Measurements from ENCODE around the gene ADGRE1.

Gene ADGRE1

GRCh38 chr19:6988257-6988656, 100.9 kb downstream of the ADGRE1 start:
- Histone ChIP-seq H3K27me3 (ENCODE audit: insufficient read depth, low read length) (no peaks in the 10 kb centered on the region; the same call in 1 of the 2 replicates), H3K36me3 (ENCODE audit: insufficient read depth, low read length) (no peaks in the 10 kb centered on the region; the same call in 1 of the 2 replicates), H2AFZ (ENCODE audit: low read length) (no peak overlapping the region), H3F3A (ENCODE audit: insufficient read depth, low read length) (no peaks in the 10 kb centered on the region), H4K20me1 (ENCODE audit: insufficient read depth, low read length) (no peaks in the 10 kb centered on the region), H3K4me2 (ENCODE audit: low read length) (no peak overlapping the region), H3K4me1 (ENCODE audit: insufficient read depth, low read length, severe bottlenecking) (no peaks in the 10 kb centered on the region), H3K9me3 (ENCODE audit: low read length) (peaks cover 2% of the 10 kb centered on the region; the same call in 1 of the 2 replicates), H3K79me2 (ENCODE audit: insufficient read depth, low read length) (no peaks in the 10 kb centered on the region), H3K27ac (ENCODE audit: low read depth, low read length, poor library complexity, severe bottlenecking) (no peak overlapping the region), H3K4me3 (ENCODE audit: low read depth, low read length, poor library complexity, severe bottlenecking) (no peak overlapping the region), H3K9ac (ENCODE audit: low read length) (no peak overlapping the region), H3K9me2 (ENCODE audit: low read depth, low read length) (no peaks in the 10 kb centered on the region)
- TF ChIP-seq CTCF (IDR thresholded peaks at IDR 0.05; ENCODE audit: low read length) (no peak), EZH2 (IDR thresholded peaks at IDR 0.05; ENCODE audit: borderline replicate concordance, low read length) (no peak)
